Neutrophil (primary cell): ENCODE results near the gene MTCL1.

Experiments used
- H3K27ac ChIP-seq: fragments of 200-600 bp; sonication (generic); 2 replicates; pipeline ENCODE4 v1.5.1; 2016; ENCODE audit warnings: mild to moderate bottlenecking, moderate library complexity
- H3K27me3 ChIP-seq: fragments of 200-600 bp; sonication (generic); 2 replicates; pipeline ENCODE4 v1.6.0; 2016; ENCODE audit warnings: mild to moderate bottlenecking
- H3K36me3 ChIP-seq: fragments of 200-600 bp; sonication (generic); 2 replicates; pipeline ENCODE4 v1.5.1; 2017
- H3K4me1 ChIP-seq, 2 experiments: fragments of 200-600 bp in 1 of 2; sonication (generic) in 1 of 2; 1 replicate in 1 of 2; 2 replicates in 1 of 2; pipeline versions ENCODE4 v1.5.1 to v1.6.1; 2013 to 2016; ENCODE audit warnings: low read depth in 1 of 2, low read length in 1 of 2, mild to moderate bottlenecking in 1 of 2, moderate library complexity in 1 of 2; ENCODE audit not compliant: control insufficient read depth in 1 of 2, insufficient read depth in 1 of 2
- H3K4me3 ChIP-seq, 2 experiments: fragments of 200-600 bp in 1 of 2; sonication (generic) in 1 of 2; 1 replicate in 1 of 2; 2 replicates in 1 of 2; pipeline ENCODE4 v1.5.1; 2013 to 2016; ENCODE audit warnings: low read depth in 1 of 2, low read length in 1 of 2, mild to moderate bottlenecking in 1 of 2, moderate library complexity in 1 of 2
- H3K9me3 ChIP-seq: fragments of 200-600 bp; sonication (generic); 2 replicates; pipeline ENCODE4 v1.5.1; 2016
- TF ChIP-seq, protein P1 (sequence below): fragments of 200-600 bp; sonication (generic); IDR thresholded peaks from 2 replicates; pipeline ENCODE4 v1.5.1; 2016; ENCODE audit warnings: antibody characterized with exemption

Gene MTCL1

DNA sequence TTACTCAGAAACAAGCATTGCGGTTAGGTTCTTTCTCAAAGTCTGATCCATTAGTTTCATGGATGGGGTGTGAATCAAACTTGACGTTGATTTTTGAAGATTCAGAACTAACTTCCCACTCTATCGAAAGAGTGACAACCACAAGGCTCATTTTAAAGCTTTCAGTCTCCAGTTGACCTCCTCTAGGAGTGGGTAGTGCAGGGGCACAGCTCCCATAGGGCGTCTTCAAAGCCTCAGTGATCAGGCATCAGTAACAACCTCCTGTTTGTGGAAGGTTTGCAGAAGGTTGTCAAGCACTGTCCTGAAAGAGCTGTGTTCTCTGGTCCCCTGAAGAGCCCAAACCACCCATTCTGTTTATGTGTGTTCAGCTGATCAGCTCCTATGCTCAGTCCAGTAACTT lies 10.2 kb downstream of the MTCL1 start:
- Histone ChIP-seq H3K4me3 (no peak overlapping the region), H3K27me3 (peaks cover 10% of the 10 kb centered on the region), H3K9me3 (no peaks in the 10 kb centered on the region), H3K36me3 (no peaks in the 10 kb centered on the region), H3K4me1 (no peaks in the 10 kb centered on the region), H3K27ac (no peak overlapping the region)
- TF ChIP-seq, protein P1, sequence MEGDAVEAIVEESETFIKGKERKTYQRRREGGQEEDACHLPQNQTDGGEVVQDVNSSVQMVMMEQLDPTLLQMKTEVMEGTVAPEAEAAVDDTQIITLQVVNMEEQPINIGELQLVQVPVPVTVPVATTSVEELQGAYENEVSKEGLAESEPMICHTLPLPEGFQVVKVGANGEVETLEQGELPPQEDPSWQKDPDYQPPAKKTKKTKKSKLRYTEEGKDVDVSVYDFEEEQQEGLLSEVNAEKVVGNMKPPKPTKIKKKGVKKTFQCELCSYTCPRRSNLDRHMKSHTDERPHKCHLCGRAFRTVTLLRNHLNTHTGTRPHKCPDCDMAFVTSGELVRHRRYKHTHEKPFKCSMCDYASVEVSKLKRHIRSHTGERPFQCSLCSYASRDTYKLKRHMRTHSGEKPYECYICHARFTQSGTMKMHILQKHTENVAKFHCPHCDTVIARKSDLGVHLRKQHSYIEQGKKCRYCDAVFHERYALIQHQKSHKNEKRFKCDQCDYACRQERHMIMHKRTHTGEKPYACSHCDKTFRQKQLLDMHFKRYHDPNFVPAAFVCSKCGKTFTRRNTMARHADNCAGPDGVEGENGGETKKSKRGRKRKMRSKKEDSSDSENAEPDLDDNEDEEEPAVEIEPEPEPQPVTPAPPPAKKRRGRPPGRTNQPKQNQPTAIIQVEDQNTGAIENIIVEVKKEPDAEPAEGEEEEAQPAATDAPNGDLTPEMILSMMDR: no peak

DNA sequence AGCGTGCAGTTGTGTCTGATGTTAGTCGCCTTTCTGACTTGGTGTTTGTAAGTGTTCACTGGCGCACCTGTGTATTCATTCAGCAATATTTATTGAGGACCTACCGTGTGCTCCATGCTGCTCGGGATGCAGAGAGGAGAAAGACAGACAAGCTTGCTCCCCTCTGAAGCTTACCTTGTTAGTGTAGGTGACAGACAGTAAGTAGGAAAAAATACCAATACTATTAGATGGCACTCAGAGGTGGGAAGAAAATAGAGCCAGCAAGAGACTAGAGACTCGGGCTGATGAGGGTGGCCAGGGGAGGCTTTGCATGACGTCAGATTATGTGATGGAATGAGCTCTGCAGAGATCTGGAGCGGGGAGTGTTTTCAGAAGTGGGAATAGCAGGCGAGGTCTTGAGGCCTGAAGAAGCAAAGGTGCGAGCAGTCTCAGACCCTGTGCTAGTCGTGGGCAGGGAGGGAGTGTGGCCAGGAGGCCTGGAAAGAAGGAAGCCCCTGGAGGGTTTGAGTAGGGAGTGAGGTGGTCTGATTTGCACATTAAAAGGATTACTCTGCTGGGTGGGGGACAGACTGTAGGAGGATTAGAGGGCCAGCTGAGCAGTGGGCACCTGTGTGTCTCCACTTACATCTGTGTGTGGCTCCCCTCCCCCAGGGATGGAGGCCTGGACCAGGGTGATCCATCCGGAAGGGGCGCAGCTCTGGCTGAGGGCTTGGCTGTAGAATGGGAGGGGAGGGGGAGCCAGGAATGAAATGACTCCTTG lies 11.8 kb downstream of the MTCL1 start:
- Histone ChIP-seq H3K27me3 (peaks cover 10% of the 10 kb centered on the region), H3K4me3 (no peak overlapping the region), H3K36me3 (no peaks in the 10 kb centered on the region), H3K9me3 (no peaks in the 10 kb centered on the region), H3K4me1 (no peaks in the 10 kb centered on the region), H3K27ac (no peak overlapping the region)
- TF ChIP-seq, protein P1: no peak

DNA sequence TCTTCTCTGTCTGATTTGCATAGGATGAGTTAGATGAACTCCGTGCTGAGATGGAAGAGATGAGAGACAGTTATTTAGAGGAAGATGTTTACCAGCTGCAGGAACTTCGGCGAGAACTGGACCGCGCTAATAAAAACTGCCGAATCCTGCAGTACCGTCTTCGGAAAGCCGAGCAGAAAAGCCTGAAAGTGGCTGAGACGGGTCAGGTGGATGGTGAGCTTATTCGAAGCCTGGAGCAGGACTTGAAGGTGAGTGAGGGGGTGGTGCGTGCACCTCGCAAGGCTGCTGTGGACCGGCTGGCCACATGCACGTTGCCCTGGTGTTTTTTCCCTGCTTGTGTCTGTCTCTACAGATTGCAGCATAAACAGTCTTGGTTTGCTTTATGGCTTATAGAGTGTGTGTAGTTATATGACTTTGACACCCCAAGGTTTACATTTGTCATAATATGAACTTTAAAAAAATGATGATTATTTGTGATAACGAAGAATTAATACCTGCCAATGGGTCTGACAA lies 13.1 kb downstream of the MTCL1 start:
- Histone ChIP-seq H3K27ac (no peak overlapping the region), H3K4me1 (no peaks in the 10 kb centered on the region), H3K27me3 (peaks cover 10% of the 10 kb centered on the region), H3K9me3 (no peaks in the 10 kb centered on the region), H3K4me3 (no peak overlapping the region), H3K36me3 (no peaks in the 10 kb centered on the region)
- TF ChIP-seq, protein P1: no peak

DNA sequence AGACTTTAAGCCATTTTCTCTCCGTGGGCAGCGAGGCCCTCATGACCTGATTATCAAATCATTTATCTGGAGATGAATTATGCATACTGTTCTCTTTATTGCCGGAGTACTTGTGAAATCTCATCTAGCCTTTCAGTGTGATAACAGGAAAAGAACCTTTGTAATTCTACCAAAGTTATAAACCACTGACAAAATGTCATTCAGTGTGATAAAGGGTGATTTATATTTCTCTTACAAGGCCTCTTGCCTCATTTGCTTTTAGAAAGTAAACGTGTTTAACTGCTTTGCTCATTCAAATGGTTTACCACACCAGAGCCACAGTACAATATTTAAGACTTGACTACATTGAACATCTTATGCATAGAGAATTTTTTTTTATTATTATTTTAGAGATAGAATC lies 13.8 kb downstream of the MTCL1 start:
- peaks cover 10% of the 10 kb centered on the region for H3K27me3 ChIP-seq
- H3K36me3 ChIP-seq: no peaks in the 10 kb centered on the region
- H3K9me3 ChIP-seq: no peaks in the 10 kb centered on the region
- H3K4me1 ChIP-seq: no peaks in the 10 kb centered on the region
- TF ChIP-seq, protein P1: no peak
- H3K4me3 ChIP-seq: no peak overlapping the region
- H3K27ac ChIP-seq: no peak overlapping the region

DNA sequence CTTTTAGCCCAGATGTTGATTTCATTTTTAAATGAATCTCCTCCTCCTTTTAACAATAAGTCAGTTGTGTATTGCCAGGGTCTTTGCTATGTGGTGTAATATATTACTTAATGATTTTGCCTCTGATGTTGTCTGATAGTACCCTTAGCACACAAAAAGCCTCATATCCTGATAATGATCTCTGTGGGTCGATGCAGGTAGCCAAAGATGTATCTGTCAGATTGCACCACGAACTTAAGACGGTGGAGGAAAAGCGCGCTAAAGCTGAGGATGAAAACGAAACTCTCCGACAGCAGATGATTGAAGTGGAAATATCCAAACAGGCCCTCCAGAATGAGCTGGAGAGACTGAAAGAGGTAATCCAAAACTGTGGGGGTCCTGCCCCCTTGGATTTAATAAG lies 14.8 kb downstream of the MTCL1 start:
- Histone ChIP-seq H3K4me1 (no peaks in the 10 kb centered on the region), H3K36me3 (no peaks in the 10 kb centered on the region), H3K27ac (no peak overlapping the region), H3K27me3 (peaks cover 8% of the 10 kb centered on the region), H3K4me3 (no peak overlapping the region), H3K9me3 (no peaks in the 10 kb centered on the region)
- TF ChIP-seq, protein P1: no peak
